Neural cell (in vitro differentiated cells): ENCODE results near the gene MEF2A.

Experiments used
- EP300 ChIP-seq: fragments of 450-650 bp; conservative IDR thresholded peaks from 2 replicates; pipeline ENCODE4 v1.6.1; 2014; ENCODE audit warnings: antibody characterized with exemption, mild to moderate bottlenecking, moderate library complexity; ENCODE audit not compliant: poor library complexity, severe bottlenecking
- EZH2 ChIP-seq: fragments of 200-600, 300-800 bp; shearing (Covaris generic), sonication (generic); IDR thresholded peaks from 2 replicates; pipeline ENCODE4 v1.6.1; 2014; ENCODE audit warnings: antibody characterized with exemption, low read length, borderline replicate concordance, mild to moderate bottlenecking; ENCODE audit not compliant: insufficient read depth, poor library complexity, severe bottlenecking
- POLR2AphosphoS5 ChIP-seq: IDR thresholded peaks from 2 replicates; pipeline ENCODE4 v1.6.1; 2012
- RAD21 ChIP-seq: fragments of 450-650 bp; conservative IDR thresholded peaks from 2 replicates; pipeline ENCODE4 v1.6.1; 2014; ENCODE audit warnings: antibody characterized with exemption, mild to moderate bottlenecking, moderate library complexity
- SMC3 ChIP-seq: fragments of 450-650 bp; conservative IDR thresholded peaks from 2 replicates; pipeline ENCODE4 v1.6.1; 2014; ENCODE audit warnings: antibody characterized with exemption, mild to moderate bottlenecking, moderate library complexity; ENCODE audit not compliant: poor library complexity
- TAF1 ChIP-seq: IDR thresholded peaks from 2 replicates; pipeline ENCODE4 v1.6.1; 2012; ENCODE audit warnings: low read depth
- TF ChIP-seq, protein P1 (sequence below): fragments of 450-650 bp; IDR thresholded peaks from 2 replicates; pipeline ENCODE4 v1.5.1; 2014; ENCODE audit warnings: antibody characterized with exemption, mild to moderate bottlenecking, moderate library complexity; ENCODE audit not compliant: poor library complexity, severe bottlenecking
- TF ChIP-seq, protein P2 (sequence below): IDR thresholded peaks from 2 replicates; pipeline ENCODE4 v1.6.1; 2012; ENCODE audit warnings: borderline replicate concordance

DNA sequence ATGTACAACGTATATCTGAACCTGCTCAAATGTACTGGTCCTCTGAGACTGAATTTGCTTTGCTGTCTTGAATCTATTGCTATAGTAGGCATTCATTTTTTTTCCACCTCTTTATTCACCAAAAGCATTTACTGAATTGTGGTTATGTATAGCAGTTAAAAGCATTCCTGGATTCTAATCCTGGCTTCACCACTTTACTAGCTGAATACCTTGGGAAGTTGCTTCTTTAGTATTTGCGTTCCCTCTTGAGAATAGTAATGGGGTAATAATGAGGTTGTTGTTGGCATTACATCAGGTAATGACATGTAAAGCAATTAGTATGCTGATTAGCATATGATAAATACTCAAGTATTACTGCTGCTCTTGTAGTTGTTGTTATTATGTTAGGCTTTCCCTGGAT, 29.1 kb downstream of the MEF2A start:
- no peak for TF ChIP-seq POLR2AphosphoS5
- TF ChIP-seq, protein P1, sequence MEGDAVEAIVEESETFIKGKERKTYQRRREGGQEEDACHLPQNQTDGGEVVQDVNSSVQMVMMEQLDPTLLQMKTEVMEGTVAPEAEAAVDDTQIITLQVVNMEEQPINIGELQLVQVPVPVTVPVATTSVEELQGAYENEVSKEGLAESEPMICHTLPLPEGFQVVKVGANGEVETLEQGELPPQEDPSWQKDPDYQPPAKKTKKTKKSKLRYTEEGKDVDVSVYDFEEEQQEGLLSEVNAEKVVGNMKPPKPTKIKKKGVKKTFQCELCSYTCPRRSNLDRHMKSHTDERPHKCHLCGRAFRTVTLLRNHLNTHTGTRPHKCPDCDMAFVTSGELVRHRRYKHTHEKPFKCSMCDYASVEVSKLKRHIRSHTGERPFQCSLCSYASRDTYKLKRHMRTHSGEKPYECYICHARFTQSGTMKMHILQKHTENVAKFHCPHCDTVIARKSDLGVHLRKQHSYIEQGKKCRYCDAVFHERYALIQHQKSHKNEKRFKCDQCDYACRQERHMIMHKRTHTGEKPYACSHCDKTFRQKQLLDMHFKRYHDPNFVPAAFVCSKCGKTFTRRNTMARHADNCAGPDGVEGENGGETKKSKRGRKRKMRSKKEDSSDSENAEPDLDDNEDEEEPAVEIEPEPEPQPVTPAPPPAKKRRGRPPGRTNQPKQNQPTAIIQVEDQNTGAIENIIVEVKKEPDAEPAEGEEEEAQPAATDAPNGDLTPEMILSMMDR, result no peak
- TF ChIP-seq EZH2, result no peak
- no peak for TF ChIP-seq RAD21
- TF ChIP-seq, protein P2, sequence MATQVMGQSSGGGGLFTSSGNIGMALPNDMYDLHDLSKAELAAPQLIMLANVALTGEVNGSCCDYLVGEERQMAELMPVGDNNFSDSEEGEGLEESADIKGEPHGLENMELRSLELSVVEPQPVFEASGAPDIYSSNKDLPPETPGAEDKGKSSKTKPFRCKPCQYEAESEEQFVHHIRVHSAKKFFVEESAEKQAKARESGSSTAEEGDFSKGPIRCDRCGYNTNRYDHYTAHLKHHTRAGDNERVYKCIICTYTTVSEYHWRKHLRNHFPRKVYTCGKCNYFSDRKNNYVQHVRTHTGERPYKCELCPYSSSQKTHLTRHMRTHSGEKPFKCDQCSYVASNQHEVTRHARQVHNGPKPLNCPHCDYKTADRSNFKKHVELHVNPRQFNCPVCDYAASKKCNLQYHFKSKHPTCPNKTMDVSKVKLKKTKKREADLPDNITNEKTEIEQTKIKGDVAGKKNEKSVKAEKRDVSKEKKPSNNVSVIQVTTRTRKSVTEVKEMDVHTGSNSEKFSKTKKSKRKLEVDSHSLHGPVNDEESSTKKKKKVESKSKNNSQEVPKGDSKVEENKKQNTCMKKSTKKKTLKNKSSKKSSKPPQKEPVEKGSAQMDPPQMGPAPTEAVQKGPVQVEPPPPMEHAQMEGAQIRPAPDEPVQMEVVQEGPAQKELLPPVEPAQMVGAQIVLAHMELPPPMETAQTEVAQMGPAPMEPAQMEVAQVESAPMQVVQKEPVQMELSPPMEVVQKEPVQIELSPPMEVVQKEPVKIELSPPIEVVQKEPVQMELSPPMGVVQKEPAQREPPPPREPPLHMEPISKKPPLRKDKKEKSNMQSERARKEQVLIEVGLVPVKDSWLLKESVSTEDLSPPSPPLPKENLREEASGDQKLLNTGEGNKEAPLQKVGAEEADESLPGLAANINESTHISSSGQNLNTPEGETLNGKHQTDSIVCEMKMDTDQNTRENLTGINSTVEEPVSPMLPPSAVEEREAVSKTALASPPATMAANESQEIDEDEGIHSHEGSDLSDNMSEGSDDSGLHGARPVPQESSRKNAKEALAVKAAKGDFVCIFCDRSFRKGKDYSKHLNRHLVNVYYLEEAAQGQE, result no peak
- no peak for TF ChIP-seq EP300
- no peak for TF ChIP-seq TAF1
- TF ChIP-seq SMC3, result no peak
